CD14-positive monocyte (primary cell): ENCODE results near the gene GABBR2. TPM values are rescaled to one million over a fixed set of nuclear protein-coding genes. Genes with fewer than 3 reads are reported as not detected.

ENCODE experiments used
- DNase-seq, 3 donors: peaks; one replicate each; pipeline ENCODE4 v3.0.0-alpha.2; 2011 to 2022
- H2AFZ ChIP-seq: 2 replicates; pipeline ENCODE4 v1.6.0; 2012; ENCODE audit warnings: mild to moderate bottlenecking, low read depth, low read length, inconsistent platforms; ENCODE audit not compliant: insufficient read depth, poor library complexity, severe bottlenecking
- H3K27ac ChIP-seq, 2 donors: 1 replicate in 1 of 2; 2 replicates in 1 of 2; pipeline ENCODE4 v1.5.1; 2012 to 2013; ENCODE audit warnings: low read length in 2 of 2, control low read depth in 1 of 2, inconsistent platforms in 1 of 2, low read depth in 1 of 2, mild to moderate bottlenecking in 1 of 2
- H3K27me3 ChIP-seq, 2 donors: one replicate each; pipeline versions ENCODE4 v1.6.0 to v1.6.1; 2011 to 2013; ENCODE audit warnings: low read length in 2 of 2; ENCODE audit not compliant: control insufficient read depth in 2 of 2, insufficient read depth in 2 of 2
- H3K36me3 ChIP-seq, 2 donors: replicated peaks in 1 of 2; 1 replicate in 1 of 2; 2 replicates in 1 of 2; pipeline versions ENCODE4 v1.5.1 to v1.6.1; 2012 to 2013; ENCODE audit warnings: low read length in 2 of 2, control low read depth in 1 of 2, inconsistent platforms in 1 of 2, mild to moderate bottlenecking in 1 of 2; ENCODE audit not compliant: insufficient read depth in 2 of 2, control insufficient read depth in 1 of 2
- H3K4me1 ChIP-seq, 2 donors: 1 replicate in 1 of 2; 2 replicates in 1 of 2; pipeline versions ENCODE4 v1.5.1 to v1.6.1; 2012 to 2013; ENCODE audit warnings: low read length in 2 of 2, control low read depth in 1 of 2, inconsistent platforms in 1 of 2, mild to moderate bottlenecking in 1 of 2, moderate library complexity in 1 of 2; ENCODE audit not compliant: insufficient read depth in 2 of 2, control insufficient read depth in 1 of 2
- H3K4me2 ChIP-seq: replicated peaks from 2 replicates; pipeline ENCODE3; 2012; ENCODE audit warnings: low read length, moderate library complexity, mild to moderate bottlenecking; ENCODE audit not compliant: poor library complexity, severe bottlenecking; ENCODE audit errors: extremely low read depth
- H3K4me3 ChIP-seq, 3 experiments: fragments of 200-600 bp in 1 of 3; sonication (generic) in 1 of 3; replicated peaks in 1 of 3; 1 replicate in 2 of 3; 2 replicates in 1 of 3; pipeline ENCODE4 v1.5.1; 2011 to 2013; ENCODE audit warnings: low read length in 3 of 3, mild to moderate bottlenecking in 3 of 3, control low read depth in 2 of 3, low read depth in 2 of 3, inconsistent platforms in 1 of 3, moderate library complexity in 1 of 3
- H3K79me2 ChIP-seq: 2 replicates; pipeline ENCODE4 v1.6.0; 2012; ENCODE audit warnings: mild to moderate bottlenecking, control low read depth, inconsistent platforms, low read length, moderate library complexity; ENCODE audit not compliant: insufficient read depth
- H3K9ac ChIP-seq: 2 replicates; pipeline ENCODE4 v1.6.0; 2017; ENCODE audit warnings: low read length, mild to moderate bottlenecking; ENCODE audit not compliant: insufficient read depth, poor library complexity, severe bottlenecking
- H3K9me3 ChIP-seq, 2 donors: replicated peaks in 1 of 2; 1 replicate in 1 of 2; 2 replicates in 1 of 2; pipeline versions ENCODE4 v1.5.1 to v1.6.1; 2012 to 2013; ENCODE audit warnings: low read length in 2 of 2, control low read depth in 1 of 2; ENCODE audit not compliant: control insufficient read depth in 1 of 2, insufficient read depth in 1 of 2
- H4K20me1 ChIP-seq: 2 replicates; pipeline ENCODE4 v1.6.0; 2012; ENCODE audit warnings: mild to moderate bottlenecking, low read length, control low read depth, moderate library complexity; ENCODE audit not compliant: insufficient read depth
- H3K27ac Mint-ChIP-seq, 7 donors: one replicate each; pipeline ENCODE4 v1.8.0; 2020; ENCODE audit warnings: mild to moderate bottlenecking in 7 of 7, mixed read lengths in 7 of 7, moderate library complexity in 6 of 7, inconsistent platforms in 2 of 7
- H3K27me3 Mint-ChIP-seq, 3 donors: one replicate each; pipeline ENCODE4 v1.8.0; 2021 to 2022; ENCODE audit warnings: low read depth in 3 of 3, mild to moderate bottlenecking in 3 of 3, mixed read lengths in 3 of 3, moderate library complexity in 3 of 3, inconsistent platforms in 1 of 3
- H3K36me3 Mint-ChIP-seq, 2 donors: one replicate each; pipeline ENCODE4 v1.8.0; 2020; ENCODE audit warnings: mixed read lengths in 2 of 2, inconsistent platforms in 1 of 2, mild to moderate bottlenecking in 1 of 2
- H3K4me1 Mint-ChIP-seq: one replicate; pipeline ENCODE4 v1.8.0; 2020; ENCODE audit warnings: mild to moderate bottlenecking, mixed read lengths
- H3K4me3 Mint-ChIP-seq, 2 donors: one replicate each; pipeline ENCODE4 v1.8.0; 2020; ENCODE audit warnings: mild to moderate bottlenecking in 2 of 2, mixed read lengths in 2 of 2, moderate library complexity in 1 of 2
- H3K9me3 Mint-ChIP-seq, 7 donors: one replicate each; pipeline ENCODE4 v1.8.0; 2020 to 2022; ENCODE audit warnings: mixed read lengths in 7 of 7, mild to moderate bottlenecking in 6 of 7, moderate library complexity in 6 of 7, inconsistent platforms in 2 of 7
- WGBS: methylation state at CpG from one replicate; pipeline ENCODE4 v1.1.5; 2013; ENCODE audit warnings: missing lambda C conversion rate; ENCODE audit not compliant: insufficient coverage; 5-methylcytosine and 5-hydroxymethylcytosine counted together
- intact Hi-C, 2 donors: fragments of 100-400 bp; cut with micrococcal nuclease; formaldehyde crosslinking; loops; one replicate each; pipeline versions ENCODE4 v1.15.0 to v1.15.1; 2023
- polyA plus RNA-seq, 3 donors: library from polyadenylated mRNA; depleted of rRNA in 1 of 3; unstranded in 2 of 3; stranded (reverse) in 1 of 3; fragments of 300-500 nt in 2 of 3; fragments of >200 nt in 1 of 3; fragmentation: Illumina TruSeq in 2 of 3; gene quantifications; 1 replicate in 2 of 3; 2 replicates in 1 of 3; pipeline ENCODE4 v1.2.3, GENCODE V29; 2012 to 2021
- TF ChIP-seq, protein P1 (sequence below): fragments of 200-600 bp; IDR thresholded peaks from one replicate; pipeline ENCODE4 v1.8.0; 2022; ENCODE audit warnings: antibody characterized with exemption, mild to moderate bottlenecking

GABBR2 gene
- polyA plus RNA-seq, 3 donors, result not detected

DNA sequence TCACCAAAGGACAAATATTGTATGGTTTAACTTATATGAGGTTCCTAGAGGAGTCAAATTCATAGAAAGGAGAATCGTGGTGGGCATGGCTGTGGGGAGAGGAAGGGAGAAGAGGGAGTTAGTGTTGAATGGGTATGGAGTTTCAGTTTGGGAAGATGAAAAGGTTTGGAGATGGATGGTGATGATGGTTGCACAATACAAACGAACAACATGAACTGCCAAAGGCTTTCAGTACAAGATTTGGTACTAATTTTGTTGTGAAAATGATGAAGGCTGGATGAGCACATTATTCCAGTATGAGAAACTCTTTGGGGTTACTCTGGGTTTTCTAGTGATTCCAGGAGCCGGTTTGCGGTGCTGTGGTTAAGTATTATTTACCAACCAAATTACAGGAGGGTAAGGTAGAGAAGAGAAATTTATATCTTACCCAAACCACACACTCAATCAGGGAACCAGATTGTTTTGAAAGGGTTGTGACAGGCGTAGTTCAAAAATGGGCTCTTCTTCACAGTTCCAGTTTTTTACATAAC is 341.3 kb downstream of the GABBR2 start:
- Mint-ChIP-seq H3K27me3 (peaks cover 6 to 13% (median 8%) of the 10 kb centered on the region in 3 donors), H3K27ac (no peak overlapping the region), H3K4me3 (no peak overlapping the region), H3K36me3 (no peaks in the 10 kb centered on the region), H3K4me1 (no peaks in the 10 kb centered on the region), H3K9me3 (peaks cover 8 to 23% (median 18%) of the 10 kb centered on the region in 7 donors)
- H4K20me1 ChIP-seq, result no peaks in the 10 kb centered on the region
- H3K4me2 ChIP-seq, result no peak overlapping the region
- intact Hi-C loops, result no loop called here
- H3K4me1 ChIP-seq, result no peaks in the 10 kb centered on the region
- no peak for DNase-seq
- H3K27me3 ChIP-seq, result no peaks in the 10 kb centered on the region
- no peak overlapping the region for H3K27ac ChIP-seq
- H3K79me2 ChIP-seq, result no peaks in the 10 kb centered on the region
- H3K4me3 ChIP-seq, result no peak overlapping the region
- TF ChIP-seq, protein P1, sequence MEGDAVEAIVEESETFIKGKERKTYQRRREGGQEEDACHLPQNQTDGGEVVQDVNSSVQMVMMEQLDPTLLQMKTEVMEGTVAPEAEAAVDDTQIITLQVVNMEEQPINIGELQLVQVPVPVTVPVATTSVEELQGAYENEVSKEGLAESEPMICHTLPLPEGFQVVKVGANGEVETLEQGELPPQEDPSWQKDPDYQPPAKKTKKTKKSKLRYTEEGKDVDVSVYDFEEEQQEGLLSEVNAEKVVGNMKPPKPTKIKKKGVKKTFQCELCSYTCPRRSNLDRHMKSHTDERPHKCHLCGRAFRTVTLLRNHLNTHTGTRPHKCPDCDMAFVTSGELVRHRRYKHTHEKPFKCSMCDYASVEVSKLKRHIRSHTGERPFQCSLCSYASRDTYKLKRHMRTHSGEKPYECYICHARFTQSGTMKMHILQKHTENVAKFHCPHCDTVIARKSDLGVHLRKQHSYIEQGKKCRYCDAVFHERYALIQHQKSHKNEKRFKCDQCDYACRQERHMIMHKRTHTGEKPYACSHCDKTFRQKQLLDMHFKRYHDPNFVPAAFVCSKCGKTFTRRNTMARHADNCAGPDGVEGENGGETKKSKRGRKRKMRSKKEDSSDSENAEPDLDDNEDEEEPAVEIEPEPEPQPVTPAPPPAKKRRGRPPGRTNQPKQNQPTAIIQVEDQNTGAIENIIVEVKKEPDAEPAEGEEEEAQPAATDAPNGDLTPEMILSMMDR, result no peak
- no peaks in the 10 kb centered on the region for H3K36me3 ChIP-seq
- H3K9me3 ChIP-seq, result peaks cover 12 to 19% of the 10 kb centered on the region in 2 donors
- WGBS, result 83% methylated on average over 2 of the region's 5 CpGs
- H3K9ac ChIP-seq, result no peak overlapping the region
- H2AFZ ChIP-seq, result no peak overlapping the region

DNA sequence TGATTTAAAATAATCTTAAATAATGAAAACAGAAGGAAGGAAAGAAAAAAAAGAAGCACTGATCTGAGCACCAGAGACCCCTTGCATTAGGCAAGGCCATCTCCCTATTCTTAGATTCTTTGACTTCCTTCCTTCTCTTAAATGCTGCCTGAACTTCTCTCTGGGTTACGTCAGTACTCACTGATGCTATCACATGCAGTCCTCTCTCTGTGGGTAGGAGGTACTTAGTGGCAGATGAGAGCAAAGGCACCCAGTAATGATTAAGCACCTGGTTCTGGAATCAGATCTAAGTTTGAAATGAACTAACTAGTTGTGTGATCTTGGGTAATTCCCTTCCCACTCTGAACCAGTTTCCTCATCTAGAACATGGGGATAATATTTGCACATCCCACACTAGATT is 343.0 kb downstream of the GABBR2 start:
- Mint-ChIP-seq H3K27ac (no peak overlapping the region), H3K4me1 (no peaks in the 10 kb centered on the region), H3K4me3 (no peak overlapping the region), H3K27me3 (peaks cover 8 to 12% (median 9%) of the 10 kb centered on the region in 3 donors), H3K9me3 (peaks cover 8 to 23% (median 18%) of the 10 kb centered on the region in 7 donors), H3K36me3 (no peaks in the 10 kb centered on the region)
- Histone ChIP-seq H4K20me1 (no peaks in the 10 kb centered on the region), H3K9ac (no peak overlapping the region), H3K79me2 (no peaks in the 10 kb centered on the region), H3K4me2 (no peak overlapping the region), H3K27ac (no peak overlapping the region), H2AFZ (no peak overlapping the region), H3K36me3 (no peaks in the 10 kb centered on the region), H3K9me3 (peaks cover 12 to 19% of the 10 kb centered on the region in 2 donors), H3K4me1 (no peaks in the 10 kb centered on the region), H3K27me3 (no peaks in the 10 kb centered on the region), H3K4me3 (no peak overlapping the region)
- DNase-seq, result no peak
- intact Hi-C loops, result no loop called here
- TF ChIP-seq, protein P1, result no peak
- no CpG with 5 or more reads among the region's 1 CpG for WGBS
